HG03039 (cell line): Measurements from ENCODE around the gene TRIM56.
"Not testable (repeated sequence)": the region's sequence is repeated elsewhere in the genome, so short reads cannot be mapped to it uniquely, and the experiment has no call there.

Source experiments
- ATAC-seq: cut with Tn5 transposase; IDR thresholded peaks from one replicate; pipeline ENCODE4 v1.9.1; 2021; ENCODE audit warnings: mild to moderate bottlenecking, moderate library complexity; ENCODE audit not compliant: unreplicated experiment

Gene TRIM56

GRCh38 chr7:101109368-101109767, 24.1 kb downstream of the TRIM56 start:
- ATAC-seq = no peak

DNA sequence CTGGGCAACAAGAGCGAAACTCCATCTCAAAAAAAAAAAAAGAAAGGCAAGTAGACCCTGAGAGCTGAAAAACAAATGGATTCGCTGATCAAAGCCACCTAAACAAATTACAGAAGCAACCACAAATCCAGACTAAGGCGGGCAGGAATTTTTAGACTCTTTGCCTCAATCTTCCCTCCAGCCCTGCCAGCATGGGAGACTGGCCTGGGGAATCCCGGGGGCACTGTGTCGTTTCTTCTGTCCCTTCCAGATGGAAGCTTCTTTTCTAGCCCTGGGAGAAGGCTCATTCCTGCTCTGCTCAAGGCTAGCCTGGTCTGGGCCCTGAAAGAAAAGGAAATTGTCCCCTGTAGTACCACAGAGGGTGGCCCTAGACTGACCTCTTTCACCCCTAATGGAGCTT, 26.0 kb downstream of the TRIM56 start:
- ATAC-seq = no peak

- no peak for ATAC-seq
Observed at GRCh38 chr7:101112233-101112632, 27.0 kb downstream of the TRIM56 start.

- ATAC-seq = not testable (repeated sequence)
Observed at GRCh38 chr7:101113140-101113539, 27.9 kb downstream of the TRIM56 start.

GRCh38 chr7:101113836-101114235, 28.6 kb downstream of the TRIM56 start:
- ATAC-seq = no peak

- ATAC-seq = no peak
Observed at GRCh38 chr7:101114492-101114891, 29.2 kb downstream of the TRIM56 start.

DNA sequence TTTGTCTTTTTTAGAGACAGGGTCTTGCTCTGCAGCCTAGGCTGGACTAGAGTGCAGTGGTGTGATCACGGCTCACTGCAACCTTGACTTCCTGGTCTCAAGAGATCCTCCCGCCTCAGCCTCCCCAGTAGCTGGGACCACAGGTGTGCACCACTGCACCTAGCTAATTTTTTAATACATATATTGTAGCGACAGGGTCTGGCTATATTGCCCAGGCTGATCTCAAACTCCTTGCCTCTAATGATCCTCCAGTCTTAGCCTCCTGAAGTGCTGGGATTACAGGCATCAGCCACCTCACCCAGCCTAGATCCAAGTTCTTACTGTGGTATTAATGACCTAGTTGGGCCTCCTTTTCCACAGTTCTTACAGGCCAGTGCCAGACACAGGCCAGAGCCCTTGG, 29.9 kb downstream of the TRIM56 start:
- no peak for ATAC-seq

GRCh38 chr7:101116898-101117297, 31.6 kb downstream of the TRIM56 start:
- no peak for ATAC-seq

GRCh38 chr7:101118856-101119255, 33.6 kb downstream of the TRIM56 start:
- ATAC-seq = no peak

- ATAC-seq = no peak
Observed at GRCh38 chr7:101119876-101120275, 34.6 kb downstream of the TRIM56 start.

DNA sequence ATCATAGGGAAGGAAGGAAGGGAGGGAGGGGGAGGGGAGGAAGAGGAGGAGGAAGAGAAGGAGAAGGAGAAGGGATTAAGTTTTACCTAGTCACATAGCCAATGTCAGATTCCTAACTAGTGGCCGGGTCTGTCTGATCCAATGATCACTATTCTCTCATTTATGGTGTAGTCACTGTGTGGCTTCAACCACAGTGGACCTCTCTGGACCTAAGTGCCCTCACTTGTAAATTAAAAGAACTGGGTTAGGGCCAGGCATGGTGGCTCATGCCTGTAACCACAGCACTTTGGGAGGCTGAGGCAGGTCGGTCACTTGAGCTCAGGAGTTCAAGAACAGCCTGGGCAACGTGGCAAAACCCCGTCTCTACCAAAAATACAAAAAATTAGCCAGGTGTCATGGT, 35.0 kb downstream of the TRIM56 start:
- no peak for ATAC-seq

DNA sequence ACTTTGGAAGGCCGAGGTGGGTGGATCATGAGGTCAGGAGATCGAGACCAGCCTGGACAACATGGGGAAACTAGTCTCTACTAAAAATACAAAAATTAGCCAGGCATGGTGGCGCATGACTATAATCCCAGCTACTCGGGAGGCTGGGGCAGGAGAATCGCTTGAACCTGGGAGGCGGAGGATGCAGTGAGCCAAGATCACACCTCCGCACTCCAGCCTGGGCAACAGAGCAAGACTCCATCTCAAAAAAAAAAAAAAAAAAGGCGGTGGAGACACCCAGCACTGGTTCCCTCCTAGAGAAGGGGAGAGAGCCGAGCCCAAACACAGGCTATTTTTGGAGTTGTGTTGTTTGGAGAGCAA, 36.3 kb downstream of the TRIM56 start:
- not testable (repeated sequence) for ATAC-seq

- ATAC-seq = no peak
Observed at GRCh38 chr7:101121991-101122932, 37.0 kb downstream of the TRIM56 start.

DNA sequence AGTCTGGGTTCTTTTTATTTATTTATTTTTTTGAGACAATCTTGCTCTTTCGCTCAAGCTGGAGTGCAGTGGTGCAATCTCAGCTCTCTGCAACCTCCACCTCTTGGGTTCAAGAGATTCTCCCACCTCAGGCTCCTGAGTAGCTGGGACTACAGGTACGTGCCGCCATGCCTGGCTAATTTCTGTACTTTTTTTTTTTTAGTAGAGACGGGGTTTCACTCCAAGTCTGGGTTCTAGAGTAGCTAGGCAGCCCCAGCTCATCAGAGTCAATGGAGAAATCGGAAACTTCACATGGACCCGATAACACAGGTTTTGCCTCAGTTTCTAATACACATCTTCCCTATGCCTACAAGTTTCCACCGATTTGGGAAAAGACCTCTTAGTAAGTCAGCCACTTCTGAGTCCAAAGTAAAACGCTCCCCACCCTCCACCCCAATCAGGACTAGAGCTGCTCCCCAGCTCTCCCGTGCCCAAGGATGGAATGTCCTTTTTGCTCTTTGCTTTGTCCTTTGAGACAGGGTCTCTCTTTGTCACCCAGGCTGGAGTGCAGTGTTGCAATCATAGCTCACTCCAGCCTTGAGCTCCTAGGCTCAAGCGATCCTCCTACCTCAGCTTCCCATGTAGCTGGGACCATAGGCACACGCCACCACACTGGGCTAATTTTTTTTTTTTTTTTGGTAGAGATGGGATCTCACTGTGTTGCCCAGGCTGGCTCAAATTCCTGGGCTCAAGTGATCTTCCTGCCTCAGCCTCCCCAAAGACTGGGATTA, 37.8 kb downstream of the TRIM56 start:
- ATAC-seq = no peak

- ATAC-seq = no peak
Observed at GRCh38 chr7:101123703-101124068, 38.4 kb downstream of the TRIM56 start.

DNA sequence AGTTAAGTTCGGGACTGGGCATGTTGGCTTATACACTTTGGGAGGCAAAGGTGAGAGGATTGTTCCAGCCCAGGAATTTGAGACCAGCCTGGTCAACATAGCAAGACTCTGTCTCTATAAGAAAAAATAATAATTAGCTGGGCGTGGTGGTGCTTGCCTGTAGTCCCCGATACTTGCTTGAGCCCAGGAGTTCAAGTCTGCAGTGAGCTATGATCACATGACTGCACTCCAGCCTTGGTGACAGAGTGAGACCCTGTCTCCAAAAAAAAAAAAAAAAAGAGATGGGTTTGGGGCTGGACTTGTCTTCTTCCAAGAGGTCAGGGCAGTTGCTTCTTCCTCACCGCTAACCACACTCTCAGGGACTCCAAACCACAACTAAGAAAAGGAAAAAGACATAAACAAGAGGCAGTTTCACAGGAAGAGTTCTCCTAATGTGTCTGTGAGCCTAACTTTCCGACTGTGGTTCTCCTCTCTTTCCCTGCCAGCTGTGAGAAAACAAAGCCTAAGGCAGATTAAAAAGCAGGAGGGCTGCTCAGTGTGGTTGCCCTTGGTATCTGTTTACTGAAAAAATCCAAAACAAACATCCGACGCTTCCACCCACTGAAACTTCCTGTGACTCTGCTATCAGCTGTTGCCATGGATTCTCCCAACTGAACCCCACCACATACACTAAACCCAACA, 39.2 kb downstream of the TRIM56 start:
- ATAC-seq = no peak

DNA sequence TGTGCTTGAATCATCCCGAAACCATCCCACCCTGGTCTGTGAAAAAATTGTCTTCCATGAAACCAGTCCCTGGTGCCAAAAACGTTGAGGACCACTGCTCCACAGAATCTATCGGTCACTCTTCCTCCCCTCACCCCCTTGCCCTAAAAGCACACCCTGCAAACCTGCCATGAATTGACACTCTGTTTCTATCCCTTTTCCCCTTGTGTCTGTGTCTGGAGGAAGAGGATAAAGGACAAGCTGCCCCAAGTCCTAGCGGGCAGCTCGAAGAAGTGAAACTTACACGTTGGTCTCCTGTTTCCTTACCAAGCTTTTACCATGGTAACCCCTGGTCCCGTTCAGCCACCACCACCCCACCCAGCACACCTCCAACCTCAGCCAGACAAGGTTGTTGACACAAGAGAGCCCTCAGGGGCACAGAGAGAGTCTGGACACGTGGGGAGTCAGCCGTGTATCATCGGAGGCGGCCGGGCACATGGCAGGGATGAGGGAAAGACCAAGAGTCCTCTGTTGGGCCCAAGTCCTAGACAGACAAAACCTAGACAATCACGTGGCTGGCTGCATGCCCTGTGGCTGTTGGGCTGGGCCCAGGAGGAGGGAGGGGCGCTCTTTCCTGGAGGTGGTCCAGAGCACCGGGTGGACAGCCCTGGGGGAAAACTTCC, 40.8 kb downstream of the TRIM56 start:
- no peak for ATAC-seq

- ATAC-seq = no peak
Observed at GRCh38 chr7:101126651-101127459, 41.6 kb downstream of the TRIM56 start, which contains the start of gene SERPINE1. Gene SERPINE1, plus strand, starts transcription at chr7:101127104. Its CDS starts 1,290 bp downstream, at chr7:101128394.

DNA sequence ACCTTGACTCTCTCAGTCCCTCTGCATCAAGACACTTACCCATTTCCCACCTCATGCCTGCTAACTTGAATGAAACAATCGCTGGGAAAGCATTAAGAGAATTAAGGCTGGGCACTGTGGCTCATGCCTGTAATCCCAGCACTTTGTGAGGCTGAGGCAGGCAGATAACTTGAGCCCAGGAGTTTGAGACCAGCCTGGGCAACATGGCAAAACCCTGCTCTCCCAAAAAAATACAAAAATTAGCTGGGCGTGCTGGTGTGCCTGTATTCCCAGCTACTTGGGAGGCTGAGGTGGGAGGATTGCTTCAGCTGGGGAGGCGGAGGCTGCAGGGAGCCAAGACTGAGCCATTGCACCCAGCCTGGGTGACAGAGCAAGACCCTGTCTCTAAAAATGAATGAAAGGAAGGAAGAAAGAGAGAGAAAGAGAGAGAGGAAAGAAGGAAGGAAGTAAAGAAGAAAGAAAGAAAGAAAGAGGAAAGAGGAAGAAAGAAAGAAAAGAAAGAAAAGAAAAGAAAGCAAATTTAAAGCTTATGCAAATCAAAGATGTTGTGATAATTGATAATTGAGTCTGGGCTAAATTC, 42.3 kb downstream of the TRIM56 start:
- ATAC-seq = no peak
